ENCODE results near the gene DLG2. TPM values are rescaled to one million over a fixed set of nuclear protein-coding genes. Genes with fewer than 3 reads are reported as not detected.

Gene DLG2
- total and polyA plus RNA-seq, 4 donors = 0.30 to 5.5 (median 0.68) TPM

DNA sequence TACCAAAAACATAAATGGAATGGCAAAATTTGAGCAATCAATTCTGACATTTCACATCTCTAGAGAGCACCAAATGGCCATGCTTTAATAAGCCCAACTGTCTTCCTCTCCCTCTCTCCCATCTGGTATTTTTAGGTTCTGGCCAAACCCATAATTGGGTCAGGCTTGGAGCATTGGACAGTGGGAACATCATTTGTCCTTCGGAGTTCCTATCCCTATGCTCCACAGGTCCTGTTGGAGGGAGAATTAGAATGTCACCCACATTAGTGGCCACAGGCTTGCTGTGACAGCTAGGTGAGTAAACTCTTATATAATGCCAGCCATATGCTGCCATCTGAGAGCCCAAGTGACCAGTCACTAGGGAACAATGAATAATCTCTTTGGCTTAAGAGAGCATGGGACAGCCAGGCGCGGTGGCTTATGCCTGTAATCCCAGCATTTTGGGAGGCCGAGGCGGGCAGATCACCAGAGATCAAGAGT, 2090.0 kb downstream of the DLG2 start:
- no peaks in the 10 kb centered on the region for H3K36me3 ChIP-seq (ENCODE audit: control insufficient read depth in 4 of 4, insufficient read depth in 3 of 4, low read depth in 1 of 4, low read length in 3 of 4)
- no peak overlapping the region for H3K9ac ChIP-seq (ENCODE audit: low read depth in 1 of 2, low read length in 2 of 2)
- no peak for DNase-seq (ENCODE audit: low spot score)
- H3K27ac ChIP-seq (ENCODE audit: low read depth in 1 of 2, low read length in 2 of 2) = no peak overlapping the region
- H3K4me1 ChIP-seq (ENCODE audit: control insufficient read depth in 4 of 4, insufficient read depth in 4 of 4, low read length in 3 of 4) = no peaks in the 10 kb centered on the region
- TF ChIP-seq NR2F2 (IDR thresholded peaks at IDR 0.05) (no peak), HNF4G (IDR thresholded peaks at IDR 0.05) (no peak), ZBTB33 (IDR thresholded peaks at IDR 0.05) (no peak), TAF1 (conservative IDR thresholded peaks at IDR 0.05) (no peak), JUND (IDR thresholded peaks at IDR 0.05) (no peak), RXRA (IDR thresholded peaks at IDR 0.05) (no peak)
- no peak overlapping the region for H3K4me3 ChIP-seq (ENCODE audit: low read depth in 1 of 3, low read length in 3 of 3)
- H3K27me3 ChIP-seq (ENCODE audit: control insufficient read depth in 4 of 4, insufficient read depth in 4 of 4, low read length in 3 of 4) = no peaks in the 10 kb centered on the region
- H3K9me3 ChIP-seq (ENCODE audit: control insufficient read depth in 4 of 4, low read length in 3 of 4) = no peaks in the 10 kb centered on the region
- 90% methylated on average over 5 of the region's 5 CpGs for whole genome bisulfite sequencing

GRCh38 chr11:83533166-83533565, 2094.0 kb downstream of the DLG2 start:
- Histone ChIP-seq H3K27ac (ENCODE audit: low read depth in 1 of 2, low read length in 2 of 2) (no peak overlapping the region), H3K36me3 (ENCODE audit: control insufficient read depth in 4 of 4, insufficient read depth in 3 of 4, low read depth in 1 of 4, low read length in 3 of 4) (no peaks in the 10 kb centered on the region)
- TF ChIP-seq FOXA2 (IDR thresholded peaks at IDR 0.05) = no peak
- no peak for TF ChIP-seq GABPA (IDR thresholded peaks at IDR 0.05 in 1 of 2, conservative IDR thresholded peaks at IDR 0.05 in 1 of 2)
- TF ChIP-seq YY1 (IDR thresholded peaks at IDR 0.05) = no peak
- TF ChIP-seq FOXA1 (IDR thresholded peaks at IDR 0.05) = no peak
- no peak for TF ChIP-seq CTCF (IDR thresholded peaks at IDR 0.05; ENCODE audit: low read depth, low read length, missing input control)
- TF ChIP-seq NR2F2 (IDR thresholded peaks at IDR 0.05) = no peak
- TF ChIP-seq TAF1 (conservative IDR thresholded peaks at IDR 0.05) = no peak
- no peak for TF ChIP-seq RAD21 (IDR thresholded peaks at IDR 0.05)
- TF ChIP-seq, protein P1, sequence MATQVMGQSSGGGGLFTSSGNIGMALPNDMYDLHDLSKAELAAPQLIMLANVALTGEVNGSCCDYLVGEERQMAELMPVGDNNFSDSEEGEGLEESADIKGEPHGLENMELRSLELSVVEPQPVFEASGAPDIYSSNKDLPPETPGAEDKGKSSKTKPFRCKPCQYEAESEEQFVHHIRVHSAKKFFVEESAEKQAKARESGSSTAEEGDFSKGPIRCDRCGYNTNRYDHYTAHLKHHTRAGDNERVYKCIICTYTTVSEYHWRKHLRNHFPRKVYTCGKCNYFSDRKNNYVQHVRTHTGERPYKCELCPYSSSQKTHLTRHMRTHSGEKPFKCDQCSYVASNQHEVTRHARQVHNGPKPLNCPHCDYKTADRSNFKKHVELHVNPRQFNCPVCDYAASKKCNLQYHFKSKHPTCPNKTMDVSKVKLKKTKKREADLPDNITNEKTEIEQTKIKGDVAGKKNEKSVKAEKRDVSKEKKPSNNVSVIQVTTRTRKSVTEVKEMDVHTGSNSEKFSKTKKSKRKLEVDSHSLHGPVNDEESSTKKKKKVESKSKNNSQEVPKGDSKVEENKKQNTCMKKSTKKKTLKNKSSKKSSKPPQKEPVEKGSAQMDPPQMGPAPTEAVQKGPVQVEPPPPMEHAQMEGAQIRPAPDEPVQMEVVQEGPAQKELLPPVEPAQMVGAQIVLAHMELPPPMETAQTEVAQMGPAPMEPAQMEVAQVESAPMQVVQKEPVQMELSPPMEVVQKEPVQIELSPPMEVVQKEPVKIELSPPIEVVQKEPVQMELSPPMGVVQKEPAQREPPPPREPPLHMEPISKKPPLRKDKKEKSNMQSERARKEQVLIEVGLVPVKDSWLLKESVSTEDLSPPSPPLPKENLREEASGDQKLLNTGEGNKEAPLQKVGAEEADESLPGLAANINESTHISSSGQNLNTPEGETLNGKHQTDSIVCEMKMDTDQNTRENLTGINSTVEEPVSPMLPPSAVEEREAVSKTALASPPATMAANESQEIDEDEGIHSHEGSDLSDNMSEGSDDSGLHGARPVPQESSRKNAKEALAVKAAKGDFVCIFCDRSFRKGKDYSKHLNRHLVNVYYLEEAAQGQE (IDR thresholded peaks at IDR 0.05) = no peak
- TF ChIP-seq SP1 (IDR thresholded peaks at IDR 0.05) = no peak
- no peak for TF ChIP-seq JUND (IDR thresholded peaks at IDR 0.05)
- TF ChIP-seq ATF3 (IDR thresholded peaks at IDR 0.05) = no peak
- TF ChIP-seq, protein P2, sequence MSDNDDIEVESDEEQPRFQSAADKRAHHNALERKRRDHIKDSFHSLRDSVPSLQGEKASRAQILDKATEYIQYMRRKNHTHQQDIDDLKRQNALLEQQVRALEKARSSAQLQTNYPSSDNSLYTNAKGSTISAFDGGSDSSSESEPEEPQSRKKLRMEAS (IDR thresholded peaks at IDR 0.05) = no peak
- no peak for TF ChIP-seq EGR1 (IDR thresholded peaks at IDR 0.05; ENCODE audit: low read depth in 2 of 2)
- TF ChIP-seq HNF4G (IDR thresholded peaks at IDR 0.05) = no peak
- no peak for TF ChIP-seq RXRA (IDR thresholded peaks at IDR 0.05)
- no peak for TF ChIP-seq HNF4A (conservative IDR thresholded peaks at IDR 0.05)

More at GRCh38 chr11:83533166-83533565, 2094.0 kb downstream of the DLG2 start:
- Histone ChIP-seq H3K9ac (ENCODE audit: low read depth in 1 of 2, low read length in 2 of 2) (no peak overlapping the region), H3K4me1 (ENCODE audit: control insufficient read depth in 4 of 4, insufficient read depth in 4 of 4, low read length in 3 of 4) (peaks cover 0 to 5% (median 2%) of the 10 kb centered on the region in 4 donors), H3K27me3 (ENCODE audit: control insufficient read depth in 4 of 4, insufficient read depth in 4 of 4, low read length in 3 of 4) (no peaks in the 10 kb centered on the region), H3K9me3 (ENCODE audit: control insufficient read depth in 4 of 4, low read length in 3 of 4) (no peaks in the 10 kb centered on the region), H3K4me3 (ENCODE audit: low read depth in 1 of 3, low read length in 3 of 3) (no peak overlapping the region)
- DNase-seq (ENCODE audit: low spot score) = no peak
